MV-4-11 (cell line): ENCODE measurements around the gene ADRB2.
A peak's percentile ranks its signal among the peaks of the same experiment; 100 is the strongest.
"Not testable (repeated sequence)": the region's sequence is repeated elsewhere in the genome, so short reads cannot be mapped to it uniquely, and the experiment has no call there.

Source experiments
- DNase-seq: peaks from one replicate; lab custom pipeline; 2025; lab: John Stamatoyannopoulos, UW

Gene ADRB2

DNA sequence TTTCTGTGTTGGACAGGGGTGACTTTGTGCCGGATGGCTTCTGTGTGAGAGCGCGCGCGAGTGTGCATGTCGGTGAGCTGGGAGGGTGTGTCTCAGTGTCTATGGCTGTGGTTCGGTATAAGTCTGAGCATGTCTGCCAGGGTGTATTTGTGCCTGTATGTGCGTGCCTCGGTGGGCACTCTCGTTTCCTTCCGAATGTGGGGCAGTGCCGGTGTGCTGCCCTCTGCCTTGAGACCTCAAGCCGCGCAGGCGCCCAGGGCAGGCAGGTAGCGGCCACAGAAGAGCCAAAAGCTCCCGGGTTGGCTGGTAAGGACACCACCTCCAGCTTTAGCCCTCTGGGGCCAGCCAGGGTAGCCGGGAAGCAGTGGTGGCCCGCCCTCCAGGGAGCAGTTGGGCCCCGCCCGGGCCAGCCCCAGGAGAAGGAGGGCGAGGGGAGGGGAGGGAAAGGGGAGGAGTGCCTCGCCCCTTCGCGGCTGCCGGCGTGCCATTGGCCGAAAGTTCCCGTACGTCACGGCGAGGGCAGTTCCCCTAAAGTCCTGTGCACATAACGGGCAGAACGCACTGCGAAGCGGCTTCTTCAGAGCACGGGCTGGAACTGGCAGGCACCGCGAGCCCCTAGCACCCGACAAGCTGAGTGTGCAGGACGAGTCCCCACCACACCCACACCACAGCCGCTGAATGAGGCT is at the start of gene ADRB2:
Gene ADRB2 (plus strand): TSS at position 559 of the 686 bp plus-strand sequence. CDS start 221 bp downstream, outside the sequence.
- peak; percentile 93 for DNase-seq

DNA sequence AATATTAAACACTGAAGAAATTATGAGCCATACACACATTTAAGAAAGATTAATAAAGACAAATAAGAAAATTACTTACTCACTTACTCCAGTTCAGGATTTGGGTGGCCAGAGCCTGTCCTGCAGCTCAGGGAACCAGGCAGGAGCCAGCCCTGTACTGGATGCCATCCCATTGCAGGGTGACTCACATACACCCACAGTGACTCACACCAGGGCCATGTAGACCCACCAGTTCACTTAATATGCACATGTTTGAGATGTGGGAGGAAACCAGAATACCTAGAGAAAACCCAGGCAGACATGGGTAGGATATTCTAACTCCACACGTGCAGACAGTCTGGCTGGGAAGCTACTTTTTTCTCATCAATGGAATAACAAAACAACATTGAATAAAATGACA is 49.6 kb upstream of the ADRB2 start:
- peak; percentile 78 for DNase-seq

DNA sequence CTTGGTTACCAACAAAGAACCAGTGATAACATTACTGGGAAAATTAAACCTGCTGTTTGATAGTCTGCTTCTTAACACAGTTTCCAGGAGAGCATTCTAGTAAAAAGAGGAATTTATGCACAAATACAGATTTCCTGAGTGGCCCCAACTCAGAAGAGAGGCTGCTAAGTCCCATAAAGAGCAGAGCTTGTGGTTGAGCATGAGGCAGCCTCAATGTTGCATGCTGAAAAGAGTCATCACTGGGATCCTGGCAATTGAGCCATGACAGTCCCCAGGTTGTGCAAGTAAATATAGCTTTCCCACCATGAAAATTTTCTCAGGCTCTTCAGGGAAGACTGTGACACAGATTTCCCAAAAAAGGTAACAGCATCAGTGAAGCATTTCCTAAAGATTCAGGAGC is 47.5 kb upstream of the ADRB2 start:
- peak; percentile 71 for DNase-seq

DNA sequence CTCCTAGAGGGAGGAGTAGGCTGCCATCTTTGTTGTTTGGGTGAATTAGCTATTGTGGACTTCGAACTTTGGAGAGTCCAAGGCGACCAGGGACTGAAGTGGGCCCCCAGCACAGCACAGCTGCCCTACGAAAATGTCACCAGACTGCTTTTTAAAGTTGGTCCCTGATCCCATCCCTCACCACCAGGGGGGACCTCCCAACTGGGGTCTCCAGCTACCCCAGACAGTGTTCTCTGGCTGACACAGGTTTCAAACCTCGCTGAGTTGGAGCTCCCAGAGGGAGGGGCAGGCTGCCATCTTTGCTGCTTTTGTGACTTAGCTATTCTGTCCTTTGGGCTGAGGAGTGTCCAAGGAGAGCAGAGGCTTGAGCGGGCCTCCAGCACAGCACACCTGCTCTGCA is 45.7 kb upstream of the ADRB2 start:
- DNase-seq, result no peak

DNA sequence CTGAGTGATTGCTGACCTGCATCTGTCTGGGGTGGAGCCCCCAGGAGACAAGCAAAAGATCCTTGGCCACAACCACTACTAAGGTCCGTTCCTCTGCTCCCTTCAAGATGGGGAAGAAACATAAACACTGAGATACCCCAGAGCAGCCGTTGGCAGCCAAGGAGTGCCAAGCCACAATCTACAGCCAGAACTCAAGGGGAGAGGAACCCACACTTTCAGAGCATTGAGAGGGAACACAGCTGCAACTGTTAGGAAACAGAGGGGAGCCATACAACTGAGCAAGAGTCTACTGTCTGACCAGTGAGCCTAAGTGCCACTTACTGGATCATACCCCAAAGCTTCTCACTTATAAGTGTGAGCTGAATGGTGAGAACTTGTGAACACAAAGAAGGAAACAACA is 44.6 kb upstream of the ADRB2 start:
- DNase-seq, result peak; percentile 81

DNA sequence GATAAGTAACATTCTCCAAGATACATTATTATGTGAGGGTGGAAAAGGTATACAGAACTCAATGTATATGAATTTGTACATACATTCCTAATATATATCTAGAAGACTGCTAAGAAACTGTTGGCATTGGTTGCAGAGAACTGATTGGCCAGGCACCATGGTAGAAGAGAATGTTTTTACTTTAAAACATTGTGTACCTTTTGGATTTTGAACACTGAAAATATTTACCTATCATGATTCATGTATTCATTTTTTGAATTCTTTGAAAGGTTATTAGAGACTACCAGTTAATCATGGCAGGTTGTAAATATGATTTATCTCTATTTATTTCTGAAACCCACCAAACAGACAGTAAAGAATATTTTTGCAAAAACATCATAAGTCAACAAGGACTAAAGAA is 41.2 kb upstream of the ADRB2 start:
- no peak for DNase-seq

DNA sequence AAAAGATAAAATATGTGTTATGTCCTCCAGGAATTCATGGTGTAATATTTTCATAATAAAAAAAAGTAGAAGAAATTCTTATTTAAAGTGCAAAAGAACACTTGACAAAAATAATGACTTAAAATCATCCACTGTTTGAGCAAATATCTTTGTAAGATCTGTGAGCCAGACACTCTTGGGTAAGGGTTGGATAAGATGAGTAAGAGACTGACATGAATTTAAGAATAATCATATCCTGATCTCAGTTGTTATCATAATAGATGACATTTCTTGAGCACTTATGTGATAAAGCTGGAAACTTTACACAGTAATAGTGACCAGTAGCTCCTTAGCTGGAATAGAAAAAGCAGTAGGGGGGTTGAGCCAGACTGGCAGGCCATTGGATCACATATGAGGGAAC is 40.0 kb upstream of the ADRB2 start:
- no peak for DNase-seq

DNA sequence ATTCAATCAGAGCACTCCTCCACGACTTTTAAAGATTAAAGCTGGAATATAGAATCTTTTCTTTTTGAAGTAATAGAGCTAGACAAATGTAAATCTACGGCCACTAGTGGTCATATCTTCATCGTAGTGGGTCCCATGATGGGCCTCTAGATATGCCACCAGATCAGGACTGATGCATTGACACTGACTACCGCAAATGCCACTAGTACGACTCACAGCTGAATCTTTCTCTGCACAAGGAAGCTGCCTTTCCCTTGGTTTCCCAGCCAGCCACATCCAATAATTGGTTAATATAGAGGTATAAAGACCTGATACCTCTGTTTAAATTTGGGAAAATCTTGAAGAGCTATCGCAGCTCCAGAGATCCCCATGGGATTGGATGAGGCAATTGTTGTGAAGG is 37.8 kb upstream of the ADRB2 start:
- no peak for DNase-seq

DNA sequence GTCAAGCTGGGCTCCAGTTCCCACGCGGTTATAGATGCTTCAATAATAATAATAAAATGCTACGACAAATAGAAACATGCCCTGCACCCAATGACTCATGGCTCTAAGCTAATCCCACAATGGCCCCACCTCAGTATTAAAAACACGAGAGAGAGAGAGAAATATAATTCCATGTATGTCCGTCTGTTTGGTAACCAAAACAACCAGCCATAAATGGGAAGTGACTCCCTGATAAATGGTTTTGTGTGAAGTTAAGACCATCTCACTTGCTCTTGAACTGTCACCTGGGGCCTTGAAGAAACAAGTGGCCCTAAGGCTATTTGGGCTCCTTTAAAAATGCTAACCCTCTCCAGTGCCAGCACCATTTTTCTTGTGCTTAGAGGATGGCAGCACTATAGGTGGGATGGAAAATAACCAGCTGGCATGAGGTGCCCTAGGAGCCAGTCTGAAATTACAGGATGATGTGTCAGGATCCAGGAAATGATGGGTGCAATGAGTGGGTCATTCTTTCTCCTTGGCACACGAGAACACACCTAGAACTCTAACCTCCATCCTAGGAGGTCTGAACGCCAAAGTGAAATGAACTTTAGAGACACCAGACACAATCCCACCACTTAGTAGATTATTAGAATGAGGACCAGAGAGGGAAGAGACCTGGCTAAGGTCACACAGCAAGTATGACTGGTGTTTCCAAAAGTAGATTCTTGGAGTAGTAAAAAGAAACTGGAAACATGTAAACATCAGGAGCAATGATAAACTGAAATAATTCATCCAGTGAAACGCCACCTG is 35.7 kb upstream of the ADRB2 start:
- DNase-seq, result peak; percentile 57

DNA sequence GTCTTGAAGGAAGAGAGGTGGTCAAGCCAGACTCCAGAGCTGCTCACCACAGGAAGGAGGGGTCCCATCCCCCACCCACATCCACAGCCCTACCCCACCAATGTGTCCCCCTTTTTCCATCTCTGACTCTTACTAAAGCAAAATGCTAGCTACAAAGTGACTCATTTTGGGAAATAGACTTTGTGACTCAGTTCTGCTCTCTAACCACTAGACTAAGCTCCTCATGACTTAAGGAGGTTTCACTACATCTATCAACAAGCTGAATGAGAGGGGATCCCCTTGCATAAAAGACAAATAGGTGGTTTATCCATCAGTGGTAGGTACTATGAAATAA is 35.1 kb upstream of the ADRB2 start:
- DNase-seq, result peak; percentile 89

DNA sequence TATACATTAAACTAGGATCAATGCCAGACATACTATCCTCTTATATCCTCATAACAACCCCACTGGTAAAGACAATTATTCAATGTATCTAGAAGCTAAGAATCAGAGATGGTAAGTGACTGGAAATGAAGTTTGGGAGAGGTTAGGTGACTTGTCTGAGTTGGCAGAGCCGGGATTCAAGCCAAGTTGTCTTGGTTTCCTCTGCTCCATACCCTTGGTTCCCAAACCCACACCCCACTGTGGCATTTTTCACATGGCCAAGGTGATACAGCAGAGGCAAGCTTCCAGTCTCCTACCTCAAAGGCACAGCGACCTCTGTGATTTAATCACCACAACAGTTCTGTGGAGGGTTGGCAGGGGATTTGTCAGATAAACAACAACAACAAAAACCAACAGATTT is 34.7 kb upstream of the ADRB2 start:
- DNase-seq, result no peak

DNA sequence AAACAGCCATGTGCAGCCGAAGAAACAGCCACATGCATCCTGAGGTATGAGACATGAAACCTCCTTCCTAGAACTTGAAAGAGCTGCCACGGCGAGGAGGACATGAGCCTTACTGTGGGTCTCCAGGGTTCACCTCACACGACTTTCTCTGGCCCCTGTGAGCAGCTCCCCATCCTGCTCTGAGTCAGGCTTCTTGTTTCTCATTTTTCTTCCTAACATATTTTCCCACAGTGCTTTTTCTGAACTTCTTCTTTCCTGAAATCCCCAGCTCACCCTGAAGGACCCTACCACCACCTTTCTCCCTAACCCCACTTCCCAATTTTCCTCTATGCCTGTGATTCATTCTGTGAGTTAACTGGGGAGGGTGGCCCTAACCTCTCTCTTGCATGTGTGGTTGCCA is 33.7 kb upstream of the ADRB2 start:
- DNase-seq, result peak; percentile 51

DNA sequence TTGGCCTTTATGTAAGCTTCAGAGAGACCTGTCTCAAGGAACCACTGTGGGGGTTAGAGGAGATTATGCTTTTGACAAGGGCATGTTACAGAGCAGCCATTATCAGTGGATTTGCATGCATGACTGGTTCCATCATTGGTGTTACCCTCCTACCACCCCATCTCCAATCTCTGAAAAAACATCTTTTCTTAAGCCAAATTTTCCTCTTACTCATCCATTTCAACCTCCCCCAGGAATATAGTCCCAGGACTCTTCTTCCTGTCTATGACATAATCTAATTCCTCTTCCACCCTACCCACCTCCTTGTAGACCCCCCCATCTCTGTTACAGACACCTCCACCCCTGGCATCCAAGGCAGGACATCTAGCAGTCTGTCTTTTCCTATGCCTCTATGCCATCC is 33.1 kb upstream of the ADRB2 start:
- no peak for DNase-seq

DNA sequence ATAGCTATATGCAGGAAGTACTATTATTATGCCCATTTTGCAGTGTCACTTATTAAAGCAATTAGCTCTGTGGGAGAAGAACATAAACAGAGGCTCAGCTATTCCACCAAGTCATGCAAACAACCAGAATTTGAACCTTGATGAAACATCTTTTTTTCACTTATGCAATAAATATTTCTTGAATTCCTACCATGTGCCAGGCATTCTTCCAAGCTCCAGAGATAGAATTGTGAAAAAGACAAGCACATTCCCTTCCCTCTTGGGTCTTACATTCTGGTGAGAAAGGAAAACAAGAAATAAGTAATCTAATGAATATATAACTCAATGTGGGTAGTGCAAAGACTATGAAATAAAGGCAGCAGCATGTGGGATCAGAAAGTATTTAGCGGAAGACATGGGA is 32.1 kb upstream of the ADRB2 start:
- no peak for DNase-seq

DNA sequence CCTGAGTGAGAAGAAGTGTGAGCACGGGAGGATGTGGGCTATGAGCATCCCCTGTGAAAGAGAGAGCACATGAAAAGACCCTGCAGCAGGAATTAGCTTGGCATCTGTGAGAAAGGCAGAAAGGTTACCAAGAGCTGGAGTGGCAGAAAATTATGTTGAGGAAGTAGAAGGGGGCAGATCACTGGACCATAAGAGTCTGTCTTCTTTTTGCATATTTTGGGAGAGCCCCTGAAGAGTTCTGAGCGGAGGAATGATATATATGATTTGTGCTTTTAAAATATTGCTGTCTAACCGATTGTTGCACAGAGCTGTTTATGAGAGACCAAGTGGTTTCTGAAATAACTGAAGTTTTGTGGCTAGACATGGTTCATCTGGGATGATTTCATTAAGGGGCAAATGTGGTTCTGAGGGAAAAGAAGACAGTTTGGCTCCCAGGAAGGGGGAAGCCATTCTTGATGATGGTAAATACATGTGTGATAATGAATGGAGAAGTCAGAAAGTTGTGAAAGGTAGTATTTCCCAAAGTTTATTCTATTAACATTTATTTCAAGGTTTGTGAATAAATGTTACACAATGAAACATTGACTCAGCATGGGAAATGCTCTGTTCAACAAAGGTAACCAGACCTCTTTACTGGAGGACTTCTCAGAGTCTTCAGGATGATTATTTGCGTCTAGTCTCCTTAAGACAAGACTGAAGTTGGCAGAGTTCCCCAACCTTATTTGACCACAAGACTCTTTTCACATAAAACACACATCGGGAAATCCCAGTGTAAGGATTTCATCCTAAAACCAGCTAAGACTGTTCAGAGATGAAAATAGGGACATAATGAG is 31.5 kb upstream of the ADRB2 start:
- DNase-seq, result peak; percentile 89

DNA sequence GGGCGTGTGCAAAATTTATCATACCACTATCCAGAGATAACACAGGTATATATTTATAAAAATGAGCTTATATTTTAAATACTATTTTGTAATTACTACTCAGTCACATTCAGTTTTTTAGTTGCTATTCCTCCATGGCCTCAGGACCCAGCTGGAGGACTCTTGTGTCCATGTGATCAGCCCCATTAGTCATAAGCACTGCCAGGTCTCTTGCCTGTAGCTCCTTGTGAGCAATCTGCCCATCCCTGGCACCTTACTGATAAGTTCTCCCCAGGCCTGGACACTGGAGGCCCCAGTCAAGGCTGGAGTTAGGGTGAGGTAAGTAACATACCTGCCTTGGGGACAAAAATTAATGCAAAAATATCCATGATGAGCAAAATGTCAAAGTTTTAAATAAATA is 29.5 kb upstream of the ADRB2 start:
- DNase-seq, result no peak

DNA sequence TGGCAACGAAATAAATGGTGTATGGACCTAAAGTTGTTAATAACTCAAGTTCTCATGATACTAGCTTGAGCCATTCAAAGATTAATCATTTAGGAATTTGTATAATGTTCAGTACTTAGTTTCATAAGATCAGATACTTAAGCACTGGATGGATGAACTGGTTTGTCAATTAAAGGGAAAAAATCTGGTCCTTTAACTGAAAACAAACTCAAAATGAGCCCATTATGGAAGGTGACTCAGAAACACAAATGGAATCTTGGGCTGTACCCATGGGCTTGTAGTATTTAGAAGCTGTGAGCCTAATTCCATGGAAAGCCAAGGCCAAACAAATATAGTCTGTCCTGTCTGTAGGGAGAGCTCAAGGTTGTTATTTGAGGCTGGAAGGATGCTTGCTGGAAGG is 27.6 kb upstream of the ADRB2 start:
- DNase-seq, result no peak

DNA sequence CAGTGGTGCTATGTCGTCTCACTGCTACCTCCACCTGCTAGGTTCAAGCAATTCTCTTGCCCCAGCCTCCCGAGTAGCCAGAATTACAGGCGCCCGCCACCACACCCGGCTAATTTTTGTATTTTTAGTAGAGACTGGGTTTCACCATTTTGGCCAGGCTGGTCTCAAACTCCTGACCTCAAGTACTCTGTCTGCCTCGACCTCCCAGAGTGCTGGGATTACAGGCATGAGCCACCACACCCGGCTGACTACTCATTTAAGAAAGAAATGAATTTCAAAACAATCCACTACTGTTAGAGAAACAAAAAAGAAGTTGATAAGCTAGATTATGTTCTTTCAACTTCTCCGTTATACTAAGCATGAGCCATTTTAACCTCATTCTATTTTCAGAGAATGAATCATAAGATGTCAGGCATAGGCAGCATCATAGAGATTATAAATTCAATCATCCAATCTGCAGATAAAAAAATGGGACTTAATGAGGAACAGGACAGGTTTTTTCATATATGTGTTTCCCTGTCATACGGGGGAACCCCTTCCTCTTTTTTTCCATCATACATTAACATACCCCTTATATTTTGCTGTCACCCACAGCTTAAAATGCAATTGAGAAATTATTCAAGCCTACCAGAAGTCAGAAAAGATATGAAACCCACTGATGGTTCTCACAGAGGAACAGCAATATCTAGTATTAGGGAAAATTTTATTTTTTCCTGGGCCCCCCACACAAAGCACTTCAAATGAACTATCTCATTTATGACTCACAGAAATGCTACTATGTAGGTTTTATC is 26.5 kb upstream of the ADRB2 start:
- DNase-seq, result peak; percentile 65

DNA sequence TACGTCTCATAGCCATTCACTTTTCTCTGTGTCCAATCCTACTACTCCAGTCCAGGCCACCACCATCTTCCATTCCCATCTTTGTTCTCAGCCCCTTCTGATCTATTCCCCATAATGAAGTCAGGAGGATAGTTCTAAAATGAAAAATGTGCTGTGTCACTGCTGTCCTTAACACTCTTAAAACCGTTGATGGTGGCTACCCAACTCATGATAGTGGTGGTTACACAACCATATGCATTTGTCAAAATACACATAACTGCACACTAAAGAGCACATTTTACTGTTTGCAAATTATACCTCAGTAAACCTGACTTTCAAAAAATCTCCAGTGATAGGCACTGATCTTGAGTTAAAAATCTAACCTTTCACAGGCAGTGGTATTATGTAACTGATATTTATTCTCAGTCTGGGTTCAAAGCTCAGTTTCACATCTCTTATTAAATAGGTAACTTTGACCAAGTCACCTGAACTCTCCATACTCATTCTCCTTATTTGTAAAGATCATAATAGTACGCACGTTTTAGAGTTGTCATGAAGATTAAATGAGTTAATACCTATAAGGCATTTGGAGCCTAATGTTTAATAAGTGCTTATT is 24.6 kb upstream of the ADRB2 start:
- DNase-seq, result peak; percentile 30

DNA sequence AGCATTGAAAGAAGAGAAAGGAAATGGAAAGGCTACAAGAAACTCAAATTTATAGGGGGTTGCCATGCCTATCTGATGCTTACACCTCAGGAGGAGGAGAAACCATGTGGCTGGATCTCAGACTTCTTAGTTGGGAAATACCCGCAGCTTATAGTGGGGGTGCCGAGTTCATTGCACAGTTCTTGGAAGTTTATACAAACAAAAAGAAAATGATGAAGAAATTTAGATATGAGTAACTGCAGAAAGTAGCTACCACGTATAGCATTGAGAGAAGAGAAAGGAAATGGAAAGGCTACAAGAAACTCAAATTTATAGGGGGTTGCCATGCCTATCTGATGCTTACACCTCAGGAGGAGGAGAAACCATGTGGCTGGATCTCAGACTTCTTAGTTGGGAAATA is 23.0 kb upstream of the ADRB2 start:
- not testable (repeated sequence) for DNase-seq

DNA sequence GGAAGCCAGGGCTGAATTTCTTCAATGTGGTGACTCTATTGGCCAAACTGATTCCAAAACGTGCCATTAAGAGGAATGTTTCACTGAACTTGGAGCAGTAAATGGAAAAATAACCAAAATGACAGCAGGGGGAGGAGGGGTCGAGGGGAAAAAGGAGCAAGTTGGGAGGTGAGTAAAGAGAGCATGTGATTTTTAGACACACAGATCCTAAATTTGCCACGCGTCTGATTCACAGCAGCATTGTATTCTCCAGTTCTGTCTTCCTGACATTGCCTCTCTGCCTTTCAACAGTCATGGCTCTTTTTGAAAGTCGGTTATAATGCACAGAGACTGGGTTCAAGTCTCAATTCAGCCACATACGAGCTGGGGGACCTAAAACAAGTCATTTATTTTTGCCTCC is 22.0 kb upstream of the ADRB2 start:
- DNase-seq, result no peak
